Erythroblast (primary cell): ENCODE measurements around the gene NPAS2.

Experiments used
- GATA1 ChIP-seq: IDR thresholded peaks from 2 replicates; pipeline ENCODE4 v1.6.1; 2011; ENCODE audit warnings: low read depth, mild to moderate bottlenecking, control low read depth, low read length, moderate library complexity
- POLR2A ChIP-seq: IDR thresholded peaks from 2 replicates; pipeline ENCODE4 v1.6.1; 2011; ENCODE audit warnings: mild to moderate bottlenecking, low read length

DNA sequence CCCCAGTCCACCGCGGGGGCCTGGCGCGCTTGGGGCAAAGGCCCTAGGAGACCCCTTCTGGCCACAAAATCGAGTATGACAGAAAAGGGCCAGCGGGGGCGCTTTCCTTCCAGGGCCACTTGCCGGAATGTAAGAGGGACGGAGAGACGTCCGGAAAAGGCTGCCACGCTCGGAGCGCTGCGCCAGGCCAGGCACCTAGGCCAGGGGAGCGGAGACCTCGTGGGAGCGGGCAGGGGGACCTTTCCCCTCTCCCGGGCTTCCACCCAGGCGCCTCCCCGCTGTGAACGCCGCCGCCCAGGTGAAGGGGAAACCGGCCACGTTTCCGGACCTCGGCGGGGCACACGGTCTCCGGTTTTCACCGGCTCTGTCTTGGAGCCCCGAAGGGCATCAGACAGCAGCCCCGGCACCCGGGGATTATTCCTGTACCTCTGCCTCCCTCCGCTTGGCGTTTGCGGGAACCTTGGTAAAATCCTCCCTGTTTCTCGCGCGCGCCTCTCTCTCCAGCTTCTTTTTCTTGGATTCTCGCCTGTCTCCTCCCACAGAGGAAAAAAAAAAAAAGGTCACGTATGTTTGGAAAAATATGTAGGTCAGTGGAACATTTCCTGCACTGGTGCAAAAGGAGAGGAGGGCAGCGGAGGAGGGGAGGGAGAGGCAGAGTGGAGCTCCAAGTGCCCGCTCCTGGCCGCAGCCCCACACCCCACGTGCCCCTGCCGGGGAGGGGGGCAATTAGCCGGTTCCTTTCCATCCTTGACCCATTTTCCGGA is 1.2 kb upstream of the NPAS2 start:
- TF ChIP-seq POLR2A (no peak), GATA1 (no peak)
